Uterus (tissue), 2 donors: ENCODE data around the gene NEGR1.

Source experiments
- CTCF ChIP-seq, 4 experiments: fragments of 200-600 bp in 2 of 4; fragments of 450-650 bp in 2 of 4; sonication (generic) in 2 of 4; IDR thresholded peaks; one replicate each; pipeline ENCODE4 v1.5.1; 2016 to 2019; ENCODE audit warnings: antibody characterized with exemption in 4 of 4, mild to moderate bottlenecking in 2 of 4, moderate library complexity in 1 of 4
- POLR2A ChIP-seq, 2 donors: fragments of 450-650 bp; IDR thresholded peaks; one replicate each; pipeline ENCODE4 v1.6.1; 2016; ENCODE audit warnings: antibody characterized with exemption in 2 of 2, mild to moderate bottlenecking in 1 of 2, moderate library complexity in 1 of 2

- TF ChIP-seq CTCF (IDR thresholded peaks at IDR 0.05) = no peak
- TF ChIP-seq POLR2A (IDR thresholded peaks at IDR 0.05) = no peak
Observed at GRCh38 chr1:71473331-71473730, 809.0 kb downstream of the NEGR1 start.
